HG03442 (cell line): ENCODE results near the gene TENM4.

ENCODE experiments used
- ATAC-seq: cut with Tn5 transposase; IDR thresholded peaks from one replicate; pipeline ENCODE4 v1.9.1; 2021; ENCODE audit warnings: mild to moderate bottlenecking, moderate library complexity; ENCODE audit not compliant: unreplicated experiment

The TENM4 gene

GRCh38 chr11:79440571-79441460 is at the start of gene TENM4:
Gene TENM4 (minus strand): TSS chr11:79441030. CDS start chr11:79069944, 371,086 bp downstream.
- ATAC-seq: peak; percentile 35

- no peak for ATAC-seq
Measured at GRCh38 chr11:79488286-79488685, 47.5 kb upstream of the TENM4 start.

GRCh38 chr11:79487412-79487811 is 46.6 kb upstream of the TENM4 start:
- no peak for ATAC-seq

GRCh38 chr11:79486242-79486984 is 45.6 kb upstream of the TENM4 start:
- no peak for ATAC-seq

- no peak for ATAC-seq
Measured at GRCh38 chr11:79485694-79486093, 44.9 kb upstream of the TENM4 start.

GRCh38 chr11:79484872-79485271 is 44.0 kb upstream of the TENM4 start:
- no peak for ATAC-seq

GRCh38 chr11:79482800-79483199 is 42.0 kb upstream of the TENM4 start:
- ATAC-seq: peak; percentile 93

- no peak for ATAC-seq
Measured at GRCh38 chr11:79481795-79482194, 41.0 kb upstream of the TENM4 start.

GRCh38 chr11:79480864-79481263 is 40.0 kb upstream of the TENM4 start:
- no peak for ATAC-seq

GRCh38 chr11:79472819-79473529 is 32.1 kb upstream of the TENM4 start:
- ATAC-seq: no peak

- no peak for ATAC-seq
Measured at GRCh38 chr11:79471071-79471844, 30.4 kb upstream of the TENM4 start.

- no peak for ATAC-seq
Measured at GRCh38 chr11:79470161-79470560, 29.3 kb upstream of the TENM4 start.

- no peak for ATAC-seq
Measured at GRCh38 chr11:79467761-79468160, 26.9 kb upstream of the TENM4 start.

- ATAC-seq: no peak
Measured at GRCh38 chr11:79466411-79466810, 25.6 kb upstream of the TENM4 start.

GRCh38 chr11:79465160-79465559 is 24.3 kb upstream of the TENM4 start:
- ATAC-seq: no peak

GRCh38 chr11:79461666-79462645 is 21.1 kb upstream of the TENM4 start:
- ATAC-seq: no peak

- peak; percentile 85 for ATAC-seq
Measured at GRCh38 chr11:79461144-79461543, 20.3 kb upstream of the TENM4 start.

- no peak for ATAC-seq
Measured at GRCh38 chr11:79458709-79459108, 17.9 kb upstream of the TENM4 start.

GRCh38 chr11:79456501-79456900 is 15.7 kb upstream of the TENM4 start:
- no peak for ATAC-seq
